ENCODE data around the gene MATN1.

MATN1 gene

GRCh38 chr1:30719406-30720270 is 3.7 kb downstream of the MATN1 start:
- no peak for DNase-seq (ENCODE audit: extremely low read depth, insufficient read length)
- peaks cover 3% of the 10 kb centered on the region; the same call in 1 of the 2 replicates for H3K36me3 ChIP-seq (ENCODE audit: control insufficient read depth, insufficient read depth, low read length)
- no peaks in the 10 kb centered on the region for H3K27me3 ChIP-seq (replicated peaks; ENCODE audit: control insufficient read depth, insufficient read depth, low read length)
- peak overlapping the region; percentile 82 for H3K4me3 ChIP-seq (replicated peaks; ENCODE audit: low read depth, low read length)
- TF ChIP-seq CTCF (IDR thresholded peaks at IDR 0.05; ENCODE audit: insufficient read depth, low read length, poor library complexity, severe bottlenecking): no peak

GRCh38 chr1:30718636-30719405 is 4.6 kb downstream of the MATN1 start:
- H3K4me3 ChIP-seq (replicated peaks; ENCODE audit: low read depth, low read length): peak overlapping the region; percentile 82
- peaks cover 3% of the 10 kb centered on the region; the same call in 1 of the 2 replicates for H3K36me3 ChIP-seq (ENCODE audit: control insufficient read depth, insufficient read depth, low read length)
- peak; percentile 96 for DNase-seq (ENCODE audit: extremely low read depth, insufficient read length)
- peak; percentile 88 for TF ChIP-seq CTCF (IDR thresholded peaks at IDR 0.05; ENCODE audit: insufficient read depth, low read length, poor library complexity, severe bottlenecking)
- no peaks in the 10 kb centered on the region for H3K27me3 ChIP-seq (replicated peaks; ENCODE audit: control insufficient read depth, insufficient read depth, low read length)

- peak; percentile 97 for DNase-seq (ENCODE audit: extremely low read depth, insufficient read length)
- no peak for TF ChIP-seq CTCF (IDR thresholded peaks at IDR 0.05; ENCODE audit: insufficient read depth, low read length, poor library complexity, severe bottlenecking)
- Histone ChIP-seq H3K4me3 (replicated peaks; ENCODE audit: low read depth, low read length) (peak overlapping the region; percentile 52), H3K36me3 (ENCODE audit: control insufficient read depth, insufficient read depth, low read length) (peaks cover 3% of the 10 kb centered on the region; the same call in 1 of the 2 replicates), H3K27me3 (replicated peaks; ENCODE audit: control insufficient read depth, insufficient read depth, low read length) (no peaks in the 10 kb centered on the region)
These were observed 5.2 kb downstream of the MATN1 start for GRCh38 chr1:30718091-30718635.

GRCh38 chr1:30716646-30717045 is 6.7 kb downstream of the MATN1 start:
- Histone ChIP-seq H3K27me3 (replicated peaks; ENCODE audit: control insufficient read depth, insufficient read depth, low read length) (no peaks in the 10 kb centered on the region), H3K4me3 (replicated peaks; ENCODE audit: low read depth, low read length) (no peak overlapping the region), H3K36me3 (ENCODE audit: control insufficient read depth, insufficient read depth, low read length) (no peaks in the 10 kb centered on the region; the same call in 1 of the 2 replicates)
- no peak for DNase-seq (ENCODE audit: extremely low read depth, insufficient read length)
- TF ChIP-seq CTCF (IDR thresholded peaks at IDR 0.05; ENCODE audit: insufficient read depth, low read length, poor library complexity, severe bottlenecking): no peak

GRCh38 chr1:30715886-30716285 is 7.5 kb downstream of the MATN1 start:
- no peak overlapping the region for H3K4me3 ChIP-seq (replicated peaks; ENCODE audit: low read depth, low read length)
- no peak for TF ChIP-seq CTCF (IDR thresholded peaks at IDR 0.05; ENCODE audit: insufficient read depth, low read length, poor library complexity, severe bottlenecking)
- H3K27me3 ChIP-seq (replicated peaks; ENCODE audit: control insufficient read depth, insufficient read depth, low read length): no peaks in the 10 kb centered on the region
- no peak for DNase-seq (ENCODE audit: extremely low read depth, insufficient read length)
- no peaks in the 10 kb centered on the region for H3K36me3 ChIP-seq (ENCODE audit: control insufficient read depth, insufficient read depth, low read length)
